GM23338 (cell line): ENCODE measurements around the gene MORN3. TPM values are rescaled to one million over a fixed set of nuclear protein-coding genes. Genes with fewer than 3 reads are reported as not detected.

Source experiments
- ATAC-seq: fragments of 200-7000 bp; cut with Tn5 transposase; 3 replicates; pipeline ENCODE4 v1.9.1; 2020
- DNase-seq: peaks from one replicate; pipeline ENCODE4 v3.0.0-alpha.2; 2015; ENCODE audit warnings: low spot score
- H2AFZ ChIP-seq: fragments of 200-600 bp; sonication (generic); 2 replicates; pipeline ENCODE4 v1.8.0; 2016; ENCODE audit warnings: antibody characterized with exemption, mild to moderate bottlenecking, moderate library complexity
- H3F3A ChIP-seq: fragments of 200-600 bp; sonication (generic); replicated peaks from 2 replicates; pipeline ENCODE4 v1.8.0; 2017; ENCODE audit warnings: antibody characterized with exemption, mixed run types, low read depth
- H3K27ac ChIP-seq: fragments of 200-600 bp; sonication (generic); 2 replicates; pipeline ENCODE4 v1.6.1; 2016; ENCODE audit warnings: low read depth
- H3K27me3 ChIP-seq: fragments of 200-600 bp; sonication (generic); 2 replicates; pipeline ENCODE4 v1.8.0; 2016; ENCODE audit warnings: mild to moderate bottlenecking, mixed run types, moderate library complexity; ENCODE audit not compliant: insufficient read depth
- H3K36me3 ChIP-seq: fragments of 200-600 bp; sonication (generic); 2 replicates; pipeline ENCODE4 v1.8.0; 2016; ENCODE audit warnings: mild to moderate bottlenecking; ENCODE audit not compliant: insufficient read depth
- H3K4me1 ChIP-seq: fragments of 200-600 bp; sonication (generic); 2 replicates; pipeline ENCODE4 v1.8.0; 2016; ENCODE audit warnings: mild to moderate bottlenecking, moderate library complexity; ENCODE audit not compliant: insufficient read depth
- H3K4me2 ChIP-seq: fragments of 200-600 bp; sonication (generic); 2 replicates; pipeline ENCODE4 v1.7.1; 2017; ENCODE audit warnings: mixed run types
- H3K4me3 ChIP-seq: fragments of 200-600 bp; sonication (generic); 2 replicates; pipeline ENCODE4 v1.6.1; 2016; ENCODE audit warnings: mixed run types
- H3K79me2 ChIP-seq: fragments of 200-600 bp; sonication (generic); replicated peaks from 2 replicates; pipeline ENCODE4 v1.8.0; 2017; ENCODE audit warnings: mild to moderate bottlenecking; ENCODE audit not compliant: insufficient read depth
- H3K9me2 ChIP-seq: fragments of 200-600 bp; sonication (generic); 2 replicates; pipeline ENCODE4 v1.8.0; 2017; ENCODE audit not compliant: insufficient read depth
- H4K20me1 ChIP-seq: fragments of 200-600 bp; sonication (generic); replicated peaks from 2 replicates; pipeline ENCODE4 v1.8.0; 2017; ENCODE audit warnings: mild to moderate bottlenecking; ENCODE audit not compliant: insufficient read depth
- H3K27ac Mint-ChIP-seq: 2 replicates; pipeline ENCODE4 v1.8.0; 2020; ENCODE audit warnings: inconsistent platforms, mild to moderate bottlenecking, moderate library complexity, mixed read lengths
- H3K27me3 Mint-ChIP-seq: 3 replicates; pipeline ENCODE4 v1.8.0; 2022; ENCODE audit warnings: low read depth, mild to moderate bottlenecking, moderate library complexity, mixed read lengths, inconsistent platforms; ENCODE audit not compliant: insufficient read depth, poor library complexity
- H3K36me3 Mint-ChIP-seq: 3 replicates; pipeline ENCODE4 v1.8.0; 2021; ENCODE audit warnings: low read depth, mild to moderate bottlenecking, inconsistent platforms, moderate library complexity, mixed read lengths
- H3K4me1 Mint-ChIP-seq: 3 replicates; pipeline ENCODE4 v1.8.0; 2020; ENCODE audit warnings: mild to moderate bottlenecking, inconsistent platforms, mixed read lengths
- H3K4me3 Mint-ChIP-seq: 3 replicates; pipeline ENCODE4 v1.8.0; 2021; ENCODE audit warnings: moderate library complexity, mild to moderate bottlenecking, inconsistent platforms, mixed read lengths
- H3K9me3 Mint-ChIP-seq: 3 replicates; pipeline ENCODE4 v1.8.0; 2020; ENCODE audit warnings: moderate library complexity, mild to moderate bottlenecking, inconsistent platforms, mixed read lengths
- CREB1 ChIP-seq: fragments of 250-450 bp; sonication (Bioruptor Pico); IDR thresholded peaks from 2 replicates; pipeline ENCODE4 v1.5.0; 2020; ENCODE audit warnings: low read depth, mild to moderate bottlenecking, moderate library complexity
- CTCF ChIP-seq, 2 experiments: fragments of 200-600 bp in 1 of 2; sonication (generic) in 1 of 2; conservative IDR thresholded peaks; 2 replicates each; pipeline versions ENCODE4 v1.5.1 to v1.6.1; 2016 to 2017; ENCODE audit warnings: antibody characterized with exemption in 2 of 2, low read depth in 2 of 2, mild to moderate bottlenecking in 2 of 2, moderate library complexity in 1 of 2
- ETS1 ChIP-seq: IDR thresholded peaks from 2 replicates; pipeline ENCODE4 v1.6.1; 2016; ENCODE audit warnings: antibody characterized with exemption
- EZH2 ChIP-seq: fragments of 200-600 bp; sonication (generic); IDR thresholded peaks from one replicate; pipeline ENCODE4 v1.8.0; 2017; ENCODE audit warnings: antibody characterized with exemption, mild to moderate bottlenecking, low read depth; ENCODE audit not compliant: unreplicated experiment
- EZH2phosphoT487 ChIP-seq: fragments of 200-600 bp; sonication (generic); IDR thresholded peaks from one replicate; pipeline ENCODE4 v1.8.1; 2018; ENCODE audit warnings: antibody characterized with exemption; ENCODE audit not compliant: unreplicated experiment
- JUNB ChIP-seq: IDR thresholded peaks from one replicate; pipeline ENCODE4 v1.6.1; 2016; ENCODE audit warnings: antibody characterized with exemption; ENCODE audit not compliant: unreplicated experiment
- NANOG ChIP-seq: IDR thresholded peaks from 2 replicates; pipeline ENCODE4 v1.6.1; 2016; ENCODE audit warnings: antibody characterized with exemption, borderline replicate concordance
- POLR2AphosphoS5 ChIP-seq: IDR thresholded peaks from 2 replicates; pipeline ENCODE4 v1.6.1; 2016; ENCODE audit warnings: antibody characterized with exemption, low read depth
- REST ChIP-seq: IDR thresholded peaks from one replicate; pipeline ENCODE4 v1.6.1; 2018; ENCODE audit warnings: antibody characterized with exemption; ENCODE audit not compliant: unreplicated experiment
- STAT1 ChIP-seq: IDR thresholded peaks from one replicate; pipeline ENCODE4 v1.6.1; 2016; ENCODE audit warnings: antibody characterized with exemption; ENCODE audit not compliant: unreplicated experiment
- ZNF114 ChIP-seq: fragments of 250-450 bp; sonication (Bioruptor Pico); IDR thresholded peaks from 2 replicates; pipeline ENCODE4 v1.5.0; 2020; ENCODE audit warnings: mild to moderate bottlenecking, moderate library complexity
- ZNF331 ChIP-seq: fragments of 250-450 bp; sonication (Bioruptor Pico); IDR thresholded peaks from 2 replicates; pipeline ENCODE4 v1.5.0; 2020; ENCODE audit warnings: low read depth, mild to moderate bottlenecking, moderate library complexity
- ZNF462 ChIP-seq: fragments of 250-450 bp; sonication (Bioruptor Pico); IDR thresholded peaks from 2 replicates; pipeline ENCODE4 v1.5.0; 2020; ENCODE audit warnings: mild to moderate bottlenecking, moderate library complexity
- polyA plus RNA-seq: library from polyadenylated mRNA; unstranded; fragments of >200 nt; fragmentation: Nextera tagmentation; extraction: Ambion mirVana; gene quantifications from 2 replicates; pipeline ENCODE4 v1.2.1, GENCODE V29; 2016
- total RNA-seq: library from RNA; depleted of rRNA; stranded (reverse); fragments of >200 nt; shearing (Covaris generic); gene quantifications from 2 replicates; pipeline ENCODE4 v1.2.3, GENCODE V29; 2014

Gene MORN3
- total and polyA plus RNA-seq, 2 experiments from 2014 or later: 0.14 to 0.36 TPM

- H3K36me3 ChIP-seq: no peaks in the 10 kb centered on the region
- H3K4me2 ChIP-seq: no peak overlapping the region
- no peak overlapping the region for H3K4me3 ChIP-seq
- Mint-ChIP-seq H3K27ac (no peak overlapping the region), H3K4me3 (no peak overlapping the region), H3K36me3 (no peaks in the 10 kb centered on the region), H3K27me3 (peaks cover 8% of the 10 kb centered on the region), H3K9me3 (no peaks in the 10 kb centered on the region), H3K4me1 (no peaks in the 10 kb centered on the region)
- H3K9me2 ChIP-seq: no peaks in the 10 kb centered on the region
- H3K79me2 ChIP-seq: no peaks in the 10 kb centered on the region
- no peaks in the 10 kb centered on the region for H4K20me1 ChIP-seq
- no peaks in the 10 kb centered on the region for H3K27me3 ChIP-seq
- no peaks in the 10 kb centered on the region for H3K4me1 ChIP-seq
- DNase-seq (no peak), ATAC-seq (no peak)
- no peak overlapping the region for H2AFZ ChIP-seq
- 0 out of 2 replicates have a peak, but pooled peaks cover 2% of the 10 kb centered on the region for H3F3A ChIP-seq
- H3K27ac ChIP-seq: no peak overlapping the region
- TF ChIP-seq EZH2 (no peak), JUNB (no peak), ETS1 (no peak), EZH2phosphoT487 (no peak), POLR2AphosphoS5 (no peak), ZNF114 (CRISPR knock-in tag) (no peak), REST (no peak), STAT1 (no peak), CTCF (conservative IDR thresholded peaks at IDR 0.05; ENCODE audit: low read depth in 2 of 2) (no peak), ZNF331 (no peak), ZNF462 (CRISPR knock-in tag) (no peak), NANOG (no peak), CREB1 (CRISPR knock-in tag) (no peak)
Measured at GRCh38 chr12:121693155-121693687, 23.8 kb upstream of the MORN3 start.
